ENCODE results near the gene POFUT2. TPM values are rescaled to one million over a fixed set of nuclear protein-coding genes. Genes with fewer than 3 reads are reported as not detected.

POFUT2 gene
- polyA plus RNA-seq, 2 of the 4 experiments (the other 2 are of a cell fraction), result 10.7 to 16.6 TPM

GRCh38 chr21:45333583-45334121 is 46.0 kb upstream of the POFUT2 start (continued):
- TF ChIP-seq NPAS2 (CRISPR knock-in tag; IDR thresholded peaks at IDR 0.05; ENCODE audit: borderline replicate concordance) (no peak), BHLHE40 (IDR thresholded peaks at IDR 0.05; ENCODE audit: low read depth, low read length) (no peak)

GRCh38 chr21:45332981-45333582 is 45.4 kb upstream of the POFUT2 start:
- peak overlapping the region; percentile 97 to 100 for H3K27ac ChIP-seq
- POLR2A ChIA-PET, result no interaction called here
- CTCF ChIA-PET, result no interaction called here
- ATAC-seq (no peak), DNase-seq (ENCODE audit: low read depth in 1 of 2, low spot score in 1 of 2) (no peak), FAIRE-seq (no peak)
- peaks cover 69% of the 10 kb centered on the region for H3K4me1 ChIP-seq
- no peak for TF ChIP-seq CHD2 (IDR thresholded peaks at IDR 0.05; ENCODE audit: low read length, partially characterized antibody)
- no peak for TF ChIP-seq RARB (CRISPR knock-in tag; IDR thresholded peaks at IDR 0.05)
- no peaks in the 10 kb centered on the region for H3K9me3 ChIP-seq
- H3K4me3 ChIP-seq, result no peak overlapping the region
- no peak overlapping the region for H3K4me2 ChIP-seq
- 94% methylated on average over 11 of the region's 16 CpGs for WGBS (ENCODE audit: missing lambda C conversion rate)

GRCh38 chr21:45332415-45332814 is 44.7 kb upstream of the POFUT2 start:
- FAIRE-seq (no peak), DNase-seq (ENCODE audit: low read depth in 1 of 2, low spot score in 1 of 2) (no peak), ATAC-seq (no peak)
- Histone ChIP-seq H3K4me1 (peaks cover 75% of the 10 kb centered on the region), H3K4me3 (no peak overlapping the region), H3K4me2 (no peak overlapping the region; the same call in 2 of the 3 replicates), H3K9me3 (no peaks in the 10 kb centered on the region), H3K27ac (peak overlapping the region; percentile 97 to 100)
- ChIA-PET POLR2A (no interaction called here), CTCF (no interaction called here)
- TF ChIP-seq FOSL2 (IDR thresholded peaks at IDR 0.05) (no peak), FOSL2 (CRISPR knock-in tag; IDR thresholded peaks at IDR 0.05) (no peak), CHD4 (IDR thresholded peaks at IDR 0.05; ENCODE audit: borderline replicate concordance) (no peak), ZC3H11A (IDR thresholded peaks at IDR 0.05) (no peak), KDM5A (IDR thresholded peaks at IDR 0.05) (no peak), ZFP36 (IDR thresholded peaks at IDR 0.05; ENCODE audit: borderline replicate concordance, partially characterized antibody) (no peak), EHF (CRISPR knock-in tag; IDR thresholded peaks at IDR 0.05) (no peak), CHD2 (IDR thresholded peaks at IDR 0.05; ENCODE audit: low read length, partially characterized antibody) (no peak), CTCF (IDR thresholded peaks at IDR 0.05) (no peak), CBX2 (IDR thresholded peaks at IDR 0.05; ENCODE audit: borderline replicate concordance, low read depth) (no peak), HEYL (CRISPR knock-in tag; IDR thresholded peaks at IDR 0.05) (no peak), MAZ (IDR thresholded peaks at IDR 0.05; ENCODE audit: borderline replicate concordance, low read depth, low read length) (no peak), EHMT2 (IDR thresholded peaks at IDR 0.05; ENCODE audit: low read depth) (no peak), NFE2L2 (conservative IDR thresholded peaks at IDR 0.05; ENCODE audit: low read length) (no peak), MAFK (IDR thresholded peaks at IDR 0.05; ENCODE audit: partially characterized antibody) (no peak), TFCP2L1 (CRISPR knock-in tag; IDR thresholded peaks at IDR 0.05) (no peak), RAD21 (conservative IDR thresholded peaks at IDR 0.05 in 1 of 2, IDR thresholded peaks at IDR 0.05 in 1 of 2) (no peak), GATA3 (IDR thresholded peaks at IDR 0.05; ENCODE audit: borderline replicate concordance) (no peak), EP300 (IDR thresholded peaks at IDR 0.05) (no peak), FOSB (CRISPR knock-in tag; IDR thresholded peaks at IDR 0.05) (no peak), CEBPB (IDR thresholded peaks at IDR 0.05) (no peak)
- WGBS (ENCODE audit: missing lambda C conversion rate), result 91% methylated on average over 4 of the region's 4 CpGs
